Adrenal gland (tissue), 12 donors: ENCODE measurements around the gene SEMA5A. TPM values are rescaled to one million over a fixed set of nuclear protein-coding genes. Genes with fewer than 3 reads are reported as not detected.

ENCODE experiments used
- DNase-seq, 7 donors: peaks; one replicate each; pipeline ENCODE4 v3.0.0-alpha.2; 2019 to 2020
- H3K27ac ChIP-seq, 5 donors: fragments of 200-600 bp; sonication (generic) in 4 of 5; 1 replicate in 3 of 5; 2 replicates in 2 of 5; pipeline versions ENCODE4 v1.5.1 to v1.8.0; 2016 to 2020; ENCODE audit warnings: mild to moderate bottlenecking in 1 of 5
- H3K27me3 ChIP-seq: fragments of 200-600 bp; 2 replicates; pipeline ENCODE4 v1.8.0; 2021
- H3K36me3 ChIP-seq, 2 donors: fragments of 200-600 bp; replicated peaks in 1 of 2; 1 replicate in 1 of 2; 2 replicates in 1 of 2; pipeline versions ENCODE4 v1.5.1 to v1.8.0; 2018 to 2022
- H3K4me1 ChIP-seq, 2 donors: fragments of 200-600 bp; replicated peaks in 1 of 2; 1 replicate in 1 of 2; 2 replicates in 1 of 2; pipeline versions ENCODE4 v1.5.1 to v1.8.0; 2018 to 2021
- H3K4me3 ChIP-seq, 4 donors: fragments of 200-600 bp; sonication (generic) in 3 of 4; one replicate each; pipeline ENCODE4 v1.5.1; 2016 to 2018
- H3K9me3 ChIP-seq, 3 donors: fragments of 200-600 bp; sonication (generic) in 1 of 3; replicated peaks in 1 of 3; 1 replicate in 2 of 3; 2 replicates in 1 of 3; pipeline versions ENCODE4 v1.5.1 to v1.8.0; 2016 to 2021
- POLR2A ChIP-seq, 2 donors: fragments of 450-650 bp; IDR thresholded peaks; one replicate each; pipeline ENCODE4 v1.6.1; 2017; ENCODE audit warnings: antibody characterized with exemption in 2 of 2, mild to moderate bottlenecking in 2 of 2, moderate library complexity in 1 of 2
- WGBS, 4 donors: extraction: QIAGEN DNeasy Blood & Tissue Kit in 2 of 4; methylation state at CpG; one replicate each; pipeline versions ENCODE4 v1.1.5 to v1.1.7; 2013 to 2017; 5-methylcytosine and 5-hydroxymethylcytosine counted together
- intact Hi-C, 2 donors: fragments of 100-400 bp; cut with DNase I; formaldehyde crosslinking; loops; one replicate each; pipeline versions ENCODE4 v1.14.1 to v1.15.0; 2022 to 2023
- polyA plus RNA-seq, 3 donors: library from polyadenylated mRNA; stranded (reverse); fragments of 200-250 nt in 2 of 3; fragments of 350-450 nt in 1 of 3; fragmentation: Illumina TruSeq in 1 of 3; extraction: RNeasy Lipid Tissue Mini Kit (QIAGEN cat#74804) in 1 of 3; gene quantifications; one replicate each; pipeline ENCODE4 v1.2.3, GENCODE V29; 2013 to 2014
- total RNA-seq, 9 donors: library from RNA; depleted of rRNA in 4 of 9; stranded (reverse); fragments of >200 nt in 4 of 9; fragments of 120-200 nt in 1 of 9; fragmentation: NEBNext Ultra II Directional in 1 of 9; extraction: Animal tissue kit (Norgen Biotek cat#: 25700) in 1 of 9; gene quantifications; one replicate each; pipeline versions ENCODE4 v1.1.0 to v1.2.4, GENCODE V29; 2013 to 2023
- TF ChIP-seq, protein P1 (sequence below), 6 experiments: fragments of 450-650 bp in 4 of 6; fragments of 200-600 bp in 2 of 6; sonication (generic) in 1 of 6; IDR thresholded peaks; 1 replicate in 5 of 6; 2 replicates in 1 of 6; pipeline versions ENCODE4 v1.5.1 to v1.8.0; 2016 to 2021; ENCODE audit warnings: antibody characterized with exemption in 6 of 6, mild to moderate bottlenecking in 2 of 6, moderate library complexity in 1 of 6
- donor health status: healthy with polysubstance abuse.
- donor health status: Bipolar disorder and iron deficiency.
- donor health status: DM: yes; HTN: yes; CAD: no.
- donor health status: DM: no; HTN: no; CAD: no.
- donor health status: DM: no; HTN: no; CAD: no.
- donor health status: DM: yes; HTN: yes; CAD: no.

The SEMA5A gene
- total and polyA plus RNA-seq, 12 donors, result 0.40 to 6.0 (median 2.6) TPM

DNA sequence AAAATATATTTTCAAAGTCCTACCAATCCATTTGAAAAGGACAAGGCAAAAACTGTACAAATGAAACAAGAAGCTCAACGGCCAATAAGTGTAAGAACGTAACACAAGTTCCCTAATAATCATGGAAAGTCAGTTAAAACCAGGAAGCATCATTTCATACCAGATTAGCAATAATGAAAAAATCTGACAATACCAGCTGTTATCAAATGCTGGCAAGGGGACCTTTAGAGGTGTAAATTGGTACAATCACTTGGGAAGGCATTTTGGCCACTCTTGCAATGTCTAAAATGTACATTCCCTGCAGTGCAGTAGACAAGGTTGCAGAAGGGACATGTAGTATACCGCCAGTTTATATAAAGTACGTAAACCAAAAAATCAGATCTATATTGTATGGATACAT, 10.1 kb upstream of the SEMA5A start:
- no peak for DNase-seq
- no peak overlapping the region for H3K4me3 ChIP-seq
- H3K27me3 ChIP-seq, result no peaks in the 10 kb centered on the region
- no peaks in the 10 kb centered on the region for H3K9me3 ChIP-seq
- TF ChIP-seq, protein P1, sequence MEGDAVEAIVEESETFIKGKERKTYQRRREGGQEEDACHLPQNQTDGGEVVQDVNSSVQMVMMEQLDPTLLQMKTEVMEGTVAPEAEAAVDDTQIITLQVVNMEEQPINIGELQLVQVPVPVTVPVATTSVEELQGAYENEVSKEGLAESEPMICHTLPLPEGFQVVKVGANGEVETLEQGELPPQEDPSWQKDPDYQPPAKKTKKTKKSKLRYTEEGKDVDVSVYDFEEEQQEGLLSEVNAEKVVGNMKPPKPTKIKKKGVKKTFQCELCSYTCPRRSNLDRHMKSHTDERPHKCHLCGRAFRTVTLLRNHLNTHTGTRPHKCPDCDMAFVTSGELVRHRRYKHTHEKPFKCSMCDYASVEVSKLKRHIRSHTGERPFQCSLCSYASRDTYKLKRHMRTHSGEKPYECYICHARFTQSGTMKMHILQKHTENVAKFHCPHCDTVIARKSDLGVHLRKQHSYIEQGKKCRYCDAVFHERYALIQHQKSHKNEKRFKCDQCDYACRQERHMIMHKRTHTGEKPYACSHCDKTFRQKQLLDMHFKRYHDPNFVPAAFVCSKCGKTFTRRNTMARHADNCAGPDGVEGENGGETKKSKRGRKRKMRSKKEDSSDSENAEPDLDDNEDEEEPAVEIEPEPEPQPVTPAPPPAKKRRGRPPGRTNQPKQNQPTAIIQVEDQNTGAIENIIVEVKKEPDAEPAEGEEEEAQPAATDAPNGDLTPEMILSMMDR (IDR thresholded peaks at IDR 0.05), result no peak
- no peak for TF ChIP-seq POLR2A (IDR thresholded peaks at IDR 0.05)
- no peaks in the 10 kb centered on the region for H3K36me3 ChIP-seq
- 87 to 90% (median 89%) methylated on average over 4 of the region's 4 CpGs for WGBS, 4 donors
- no peak overlapping the region for H3K27ac ChIP-seq
- intact Hi-C loops, result no loop called here
- no peaks in the 10 kb centered on the region for H3K4me1 ChIP-seq

DNA sequence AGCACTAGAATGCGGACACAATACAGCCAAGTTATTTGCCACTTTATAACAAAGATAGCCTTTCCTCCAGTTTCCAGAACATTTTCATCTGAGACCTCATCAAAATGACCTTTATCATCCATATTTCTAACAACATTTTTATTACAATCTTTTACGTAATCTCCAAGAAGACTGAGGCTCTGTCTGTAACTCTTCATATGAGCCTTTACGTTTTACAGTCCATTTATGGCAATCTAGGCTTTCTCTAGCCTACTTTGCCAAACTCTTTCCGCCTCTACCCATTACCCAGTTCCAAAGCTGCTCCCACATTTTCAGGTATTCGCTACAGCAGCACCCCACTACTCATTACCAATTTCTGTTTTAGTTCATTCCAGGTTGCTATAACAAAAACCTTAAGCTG, 8.2 kb upstream of the SEMA5A start:
- TF ChIP-seq, protein P1 (IDR thresholded peaks at IDR 0.05), result no peak
- no peak for TF ChIP-seq POLR2A (IDR thresholded peaks at IDR 0.05)
- 76 to 88% (median 86%) methylated on average over 5 of the region's 5 CpGs for WGBS, 4 donors

DNA sequence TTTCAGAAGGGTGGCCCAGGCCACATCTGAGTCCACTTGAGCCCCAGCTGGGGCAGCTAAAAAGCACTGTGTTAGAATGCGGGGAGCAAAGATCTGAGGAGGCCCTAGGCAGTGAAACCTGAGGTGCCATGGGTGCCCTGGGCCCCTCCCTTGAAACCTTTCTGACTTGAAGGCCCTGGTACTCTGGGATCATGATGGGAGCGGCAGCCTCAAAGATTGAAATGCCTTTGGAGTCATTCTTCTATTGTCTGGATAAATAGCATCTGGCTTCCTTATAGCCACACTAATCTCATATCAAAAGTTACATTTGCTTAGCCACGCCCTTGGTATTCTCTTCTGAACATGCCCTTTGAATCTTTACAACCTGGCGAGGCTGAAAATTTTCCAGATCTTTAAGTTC, 7.7 kb upstream of the SEMA5A start:
- no peaks in the 10 kb centered on the region for H3K9me3 ChIP-seq
- intact Hi-C loops, result no loop called here
- H3K27me3 ChIP-seq, result no peaks in the 10 kb centered on the region
- no peak overlapping the region for H3K27ac ChIP-seq
- 90 to 98% (median 92%) methylated on average over 4 of the region's 4 CpGs for WGBS, 4 donors
- TF ChIP-seq, protein P1 (IDR thresholded peaks at IDR 0.05), result no peak
- TF ChIP-seq POLR2A (IDR thresholded peaks at IDR 0.05), result no peak
- H3K4me3 ChIP-seq, result no peak overlapping the region
- no peak for DNase-seq
- H3K36me3 ChIP-seq, result no peaks in the 10 kb centered on the region
- no peaks in the 10 kb centered on the region for H3K4me1 ChIP-seq

More for the DNA sequence above, 8.2 kb upstream of the SEMA5A start:
- no peak for DNase-seq
- H3K9me3 ChIP-seq, result no peaks in the 10 kb centered on the region
- H3K36me3 ChIP-seq, result no peaks in the 10 kb centered on the region
- no peak overlapping the region for H3K27ac ChIP-seq
- no peaks in the 10 kb centered on the region for H3K4me1 ChIP-seq
- H3K4me3 ChIP-seq, result no peak overlapping the region
- no peaks in the 10 kb centered on the region for H3K27me3 ChIP-seq
- intact Hi-C loops, result no loop called here

DNA sequence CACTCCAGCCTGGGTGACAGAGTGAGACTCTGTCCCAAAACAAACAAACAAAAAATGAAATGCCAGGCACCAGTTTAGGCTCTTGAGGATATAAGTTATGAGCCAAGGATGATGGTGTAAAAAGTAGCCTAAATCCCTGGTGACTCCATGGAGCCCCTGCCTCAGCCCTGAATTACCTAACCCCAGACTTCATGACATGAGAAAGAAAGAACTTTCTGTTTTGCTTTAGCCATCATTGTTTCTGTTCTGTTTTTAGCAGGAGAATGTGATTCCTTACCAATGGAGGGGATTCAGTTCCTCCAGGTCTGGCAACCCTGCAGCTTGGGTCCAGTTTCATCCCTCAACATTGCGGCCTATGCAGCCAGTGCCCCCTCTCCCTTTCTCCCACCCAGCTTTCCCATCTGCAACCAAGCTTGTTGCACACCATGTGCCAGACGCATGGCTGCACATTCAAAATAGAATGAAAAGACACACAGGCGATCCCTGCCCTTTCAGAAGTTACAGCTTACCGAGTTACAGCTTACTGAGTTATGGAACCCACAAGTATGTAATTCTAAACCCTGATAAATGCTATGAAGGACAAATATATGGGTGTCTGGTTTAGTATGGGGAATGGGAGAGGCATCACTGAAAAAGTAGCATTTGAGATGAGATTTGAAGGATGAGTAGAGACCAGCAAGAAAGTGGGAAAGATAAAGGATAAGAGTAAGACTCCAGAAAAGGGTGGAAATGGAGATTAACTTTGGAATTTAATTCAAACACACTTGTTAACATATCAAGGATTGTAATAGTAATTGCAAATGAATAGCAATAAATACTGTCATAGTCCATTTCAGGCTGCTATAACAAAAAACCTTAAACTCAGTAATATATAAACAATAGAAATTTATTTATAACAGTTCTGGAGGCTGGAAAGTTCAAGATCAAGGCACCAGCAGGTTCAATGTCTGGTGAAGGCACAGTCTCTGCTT, 6.0 kb upstream of the SEMA5A start:
- Histone ChIP-seq H3K9me3 (no peaks in the 10 kb centered on the region), H3K4me1 (peaks cover 0 to 6% of the 10 kb centered on the region in 2 donors), H3K36me3 (no peaks in the 10 kb centered on the region), H3K27ac (no peak overlapping the region), H3K4me3 (no peak overlapping the region), H3K27me3 (no peaks in the 10 kb centered on the region)
- WGBS, 4 donors, result 89 to 98% (median 92%) methylated on average over 4 of the region's 4 CpGs
- no peak for DNase-seq
- intact Hi-C loops, result no loop called here
- no peak for TF ChIP-seq POLR2A (IDR thresholded peaks at IDR 0.05)
- TF ChIP-seq, protein P1 (IDR thresholded peaks at IDR 0.05), result no peak
